ENCODE measurements around the gene ADCY7. TPM values are rescaled to one million over a fixed set of nuclear protein-coding genes. Genes with fewer than 3 reads are reported as not detected.

ADCY7 gene
- total RNA-seq, 1 donor from 2014 or later, result 17.0 TPM

- Mint-ChIP-seq H3K27ac (no peak overlapping the region), H3K27me3 (no peaks in the 10 kb centered on the region), H3K36me3 (ENCODE audit: insufficient read depth) (no peaks in the 10 kb centered on the region), H3K9me3 (ENCODE audit: low read depth) (no peaks in the 10 kb centered on the region), H3K4me3 (ENCODE audit: low read depth) (no peak overlapping the region), H3K4me1 (ENCODE audit: low read depth) (peaks cover 6% of the 10 kb centered on the region)
- no peak for DNase-seq (ENCODE audit: low spot score, unreplicated experiment)
- TF ChIP-seq, protein P1, sequence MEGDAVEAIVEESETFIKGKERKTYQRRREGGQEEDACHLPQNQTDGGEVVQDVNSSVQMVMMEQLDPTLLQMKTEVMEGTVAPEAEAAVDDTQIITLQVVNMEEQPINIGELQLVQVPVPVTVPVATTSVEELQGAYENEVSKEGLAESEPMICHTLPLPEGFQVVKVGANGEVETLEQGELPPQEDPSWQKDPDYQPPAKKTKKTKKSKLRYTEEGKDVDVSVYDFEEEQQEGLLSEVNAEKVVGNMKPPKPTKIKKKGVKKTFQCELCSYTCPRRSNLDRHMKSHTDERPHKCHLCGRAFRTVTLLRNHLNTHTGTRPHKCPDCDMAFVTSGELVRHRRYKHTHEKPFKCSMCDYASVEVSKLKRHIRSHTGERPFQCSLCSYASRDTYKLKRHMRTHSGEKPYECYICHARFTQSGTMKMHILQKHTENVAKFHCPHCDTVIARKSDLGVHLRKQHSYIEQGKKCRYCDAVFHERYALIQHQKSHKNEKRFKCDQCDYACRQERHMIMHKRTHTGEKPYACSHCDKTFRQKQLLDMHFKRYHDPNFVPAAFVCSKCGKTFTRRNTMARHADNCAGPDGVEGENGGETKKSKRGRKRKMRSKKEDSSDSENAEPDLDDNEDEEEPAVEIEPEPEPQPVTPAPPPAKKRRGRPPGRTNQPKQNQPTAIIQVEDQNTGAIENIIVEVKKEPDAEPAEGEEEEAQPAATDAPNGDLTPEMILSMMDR (IDR thresholded peaks at IDR 0.05; ENCODE audit: unreplicated experiment), result no peak
Measured at GRCh38 chr16:50301626-50302471, 35.5 kb downstream of the ADCY7 start.

GRCh38 chr16:50302472-50303005 lies 36.2 kb downstream of the ADCY7 start:
- Mint-ChIP-seq H3K27ac (no peak overlapping the region), H3K9me3 (ENCODE audit: low read depth) (no peaks in the 10 kb centered on the region), H3K4me3 (ENCODE audit: low read depth) (no peak overlapping the region), H3K36me3 (ENCODE audit: insufficient read depth) (no peaks in the 10 kb centered on the region), H3K4me1 (ENCODE audit: low read depth) (peaks cover 6% of the 10 kb centered on the region), H3K27me3 (no peaks in the 10 kb centered on the region)
- no peak for DNase-seq (ENCODE audit: low spot score, unreplicated experiment)
- TF ChIP-seq, protein P1 (IDR thresholded peaks at IDR 0.05; ENCODE audit: unreplicated experiment), result no peak

DNA sequence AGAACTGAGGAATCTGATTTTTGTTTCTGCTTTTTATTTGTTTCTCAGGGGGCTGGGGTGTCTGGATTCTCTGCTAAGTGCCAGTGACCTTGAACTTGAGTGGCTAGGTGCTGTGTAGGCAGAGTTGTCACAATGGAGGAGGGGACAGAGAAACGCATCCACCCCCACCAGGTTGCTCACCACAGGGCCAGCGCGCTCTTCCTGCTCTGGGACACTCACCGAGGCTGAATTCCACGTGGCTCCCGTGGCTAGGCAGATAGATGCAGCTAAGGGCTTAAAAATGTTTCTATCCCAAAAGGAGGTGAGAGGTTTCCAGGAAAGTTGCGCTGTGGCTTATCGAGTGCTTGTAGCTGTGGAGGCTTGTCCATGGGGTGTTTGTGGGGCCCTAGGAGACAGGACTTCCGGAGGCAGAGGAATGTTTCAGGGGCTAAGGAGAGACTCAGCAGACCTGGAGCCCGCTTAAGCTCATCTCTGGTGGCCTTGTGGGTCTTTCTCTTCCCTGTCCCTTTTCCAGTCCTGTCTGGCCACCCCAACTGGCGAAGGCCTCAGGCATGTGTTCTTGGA lies 36.8 kb downstream of the ADCY7 start:
- Mint-ChIP-seq H3K36me3 (ENCODE audit: insufficient read depth) (no peaks in the 10 kb centered on the region), H3K27me3 (no peaks in the 10 kb centered on the region), H3K27ac (no peak overlapping the region), H3K4me1 (ENCODE audit: low read depth) (peaks cover 6% of the 10 kb centered on the region), H3K4me3 (ENCODE audit: low read depth) (no peak overlapping the region), H3K9me3 (ENCODE audit: low read depth) (no peaks in the 10 kb centered on the region)
- no peak for DNase-seq (ENCODE audit: low spot score, unreplicated experiment)
- TF ChIP-seq, protein P1 (IDR thresholded peaks at IDR 0.05; ENCODE audit: unreplicated experiment), result no peak

- Mint-ChIP-seq H3K27ac (no peak overlapping the region), H3K36me3 (ENCODE audit: insufficient read depth) (no peaks in the 10 kb centered on the region)
Measured at GRCh38 chr16:50303605-50304466, 37.5 kb downstream of the ADCY7 start.

More at GRCh38 chr16:50303605-50304466, 37.5 kb downstream of the ADCY7 start:
- TF ChIP-seq, protein P1 (IDR thresholded peaks at IDR 0.05; ENCODE audit: unreplicated experiment), result no peak
- Mint-ChIP-seq H3K9me3 (ENCODE audit: low read depth) (no peaks in the 10 kb centered on the region), H3K27me3 (no peaks in the 10 kb centered on the region), H3K4me1 (ENCODE audit: low read depth) (peaks cover 6% of the 10 kb centered on the region), H3K4me3 (ENCODE audit: low read depth) (no peak overlapping the region)
- DNase-seq (ENCODE audit: low spot score, unreplicated experiment), result no peak
